GM12878 (cell line): ENCODE results near the gene GZMM. TPM values are rescaled to one million over a fixed set of nuclear protein-coding genes. Genes with fewer than 3 reads are reported as not detected.

ENCODE experiments used
- ATAC-seq: fragments of 200-7000 bp; cut with Tn5 transposase; 3 replicates; pipeline ENCODE4 v1.9.1; 2020; ENCODE audit warnings: mild to moderate bottlenecking, moderate library complexity
- BruUV-seq: library from RNA; stranded (reverse); fragments of 400-500 nt; replicated peaks from 2 replicates; lab custom pipeline; 2021; lab: Mats Ljungman, UMichigan
- CTCF ChIA-PET: fragments of 300-600 bp; sonication (Branson Sonifier 250); formaldehyde crosslinking; extraction: SDS; loops from one replicate; lab custom pipeline; 2021; ENCODE audit warnings: inconsistent platforms; lab: Yijun Ruan, JAX
- POLR2A ChIA-PET: fragments of 350-600 bp; formaldehyde crosslinking; extraction: SDS; loops from one replicate; lab custom pipeline; 2021; ENCODE audit warnings: inconsistent platforms; lab: Charles Lee
- RAD21 ChIA-PET: fragments of 300-600 bp; sonication (Branson Sonifier 250); formaldehyde crosslinking; loops from one replicate; lab custom pipeline; 2023; ENCODE audit warnings: antibody characterized with exemption; ENCODE audit not compliant: unreplicated experiment; lab: Charles Lee
- SMC1A ChIA-PET: fragments of 300-600 bp; sonication (Branson Sonifier 250); formaldehyde crosslinking; loops from one replicate; lab custom pipeline; 2023; ENCODE audit not compliant: unreplicated experiment, uncharacterized antibody; lab: Charles Lee
- DNase-seq: peaks from one replicate; pipeline ENCODE4 v3.0.0-alpha.2; 2011; ENCODE audit warnings: low read depth, low spot score
- FAIRE-seq: peaks from 3 replicates; lab custom pipeline; 2011; peaks lifted over from hg19 to GRCh38; lab: Jason Lieb, UNC
- H2AFZ ChIP-seq: 2 replicates; pipeline ENCODE4 v1.6.0; 2011; ENCODE audit warnings: low read depth, low read length, control low read depth; ENCODE audit not compliant: control insufficient read depth
- H3K27ac ChIP-seq: 2 replicates; pipeline ENCODE4 v1.5.1; 2011; ENCODE audit warnings: control low read depth; ENCODE audit not compliant: control insufficient read depth, insufficient read depth
- H3K27me3 ChIP-seq, 2 experiments: replicated peaks in 1 of 2; 2 replicates each; pipeline versions ENCODE4 v1.6.0 to v1.6.1; 2011; ENCODE audit warnings: low read length in 1 of 2; ENCODE audit not compliant: control insufficient read depth in 2 of 2, insufficient read depth in 2 of 2
- H3K36me3 ChIP-seq, 2 experiments: 2 replicates each; pipeline ENCODE4 v1.5.1; 2011; ENCODE audit warnings: low read length in 1 of 2; ENCODE audit not compliant: control insufficient read depth in 2 of 2, insufficient read depth in 2 of 2
- H3K4me1 ChIP-seq: 2 replicates; pipeline ENCODE4 v1.6.1; 2011; ENCODE audit warnings: mild to moderate bottlenecking, low read length, moderate library complexity, mixed read lengths; ENCODE audit not compliant: control insufficient read depth, insufficient read depth
- H3K4me2 ChIP-seq: 2 replicates; pipeline ENCODE4 v1.6.0; 2011; ENCODE audit warnings: control low read depth; ENCODE audit not compliant: control insufficient read depth, insufficient read depth
- H3K4me3 ChIP-seq: fragments of 200-600 bp; sonication (generic); 2 replicates; pipeline ENCODE4 v1.5.1; 2016
- H3K79me2 ChIP-seq: 2 replicates; pipeline ENCODE4 v1.6.0; 2011; ENCODE audit warnings: low read length; ENCODE audit not compliant: control insufficient read depth, insufficient read depth
- H3K9ac ChIP-seq: 2 replicates; pipeline ENCODE4 v1.8.0; 2011; ENCODE audit warnings: low read length, control low read depth, mixed read lengths; ENCODE audit not compliant: control insufficient read depth, insufficient read depth
- H3K9me3 ChIP-seq: replicated peaks from 3 replicates; pipeline ENCODE4 v1.5.1; 2011; ENCODE audit warnings: mild to moderate bottlenecking, low read length; ENCODE audit not compliant: control insufficient read depth, insufficient read depth
- H4K20me1 ChIP-seq: 2 replicates; pipeline ENCODE4 v1.6.0; 2011; ENCODE audit not compliant: control insufficient read depth, insufficient read depth
- ATF7 ChIP-seq: fragments of 450-650 bp; IDR thresholded peaks from 2 replicates; pipeline ENCODE4 v1.6.1; 2016; ENCODE audit warnings: low read depth, mild to moderate bottlenecking
- CREM ChIP-seq: IDR thresholded peaks from 2 replicates; pipeline ENCODE4 v1.6.1; 2014; ENCODE audit warnings: antibody characterized with exemption, low read depth
- EED ChIP-seq: sonication (generic); IDR thresholded peaks from 2 replicates; pipeline ENCODE4 v1.6.1; 2016; ENCODE audit warnings: antibody characterized with exemption, low read depth
- HDGF ChIP-seq: fragments of 450-650 bp; IDR thresholded peaks from 2 replicates; pipeline ENCODE4 v1.6.1; 2016; ENCODE audit warnings: antibody characterized with exemption
- IKZF1 ChIP-seq: fragments of 450-650 bp; conservative IDR thresholded peaks from 2 replicates; pipeline ENCODE4 v1.6.1; 2017; ENCODE audit warnings: antibody characterized with exemption, mild to moderate bottlenecking
- JUNB ChIP-seq: IDR thresholded peaks from 2 replicates; pipeline ENCODE4 v1.6.1; 2016; ENCODE audit warnings: antibody characterized with exemption, mild to moderate bottlenecking
- PML ChIP-seq: IDR thresholded peaks from 2 replicates; pipeline ENCODE4 v1.6.1; 2012; ENCODE audit warnings: low read length, inconsistent platforms
- POLR2A ChIP-seq: IDR thresholded peaks from 2 replicates; pipeline ENCODE4 v1.6.1; 2011; ENCODE audit warnings: low read depth, mild to moderate bottlenecking, low read length
- POLR2AphosphoS5 ChIP-seq: IDR thresholded peaks from 2 replicates; pipeline ENCODE4 v1.6.1; 2011; ENCODE audit warnings: mild to moderate bottlenecking, low read length, inconsistent platforms
- RAD51 ChIP-seq: fragments of 450-650 bp; IDR thresholded peaks from 2 replicates; pipeline ENCODE4 v1.6.1; 2016; ENCODE audit warnings: moderate library complexity, mild to moderate bottlenecking, inconsistent platforms
- SIN3A ChIP-seq: IDR thresholded peaks from 2 replicates; pipeline ENCODE4 v1.6.1; 2012; ENCODE audit warnings: low read depth, low read length, improper control_type of control experiment
- SIX5 ChIP-seq: IDR thresholded peaks from 2 replicates; pipeline ENCODE4 v1.6.1; 2011; ENCODE audit warnings: mild to moderate bottlenecking, low read depth, low read length, moderate library complexity; ENCODE audit not compliant: severe bottlenecking
- TAF1 ChIP-seq: IDR thresholded peaks from 2 replicates; pipeline ENCODE4 v1.6.1; 2011; ENCODE audit warnings: mild to moderate bottlenecking, low read depth, low read length, borderline replicate concordance
- TARDBP ChIP-seq: IDR thresholded peaks from 2 replicates; pipeline ENCODE4 v1.6.1; 2016; ENCODE audit warnings: borderline replicate concordance
- WRNIP1 ChIP-seq: IDR thresholded peaks from 2 replicates; pipeline ENCODE4 v1.6.1; 2011; ENCODE audit warnings: low read depth, low read length, improper control_type of control experiment, borderline replicate concordance
- whole genome bisulfite sequencing: methylation state at CpG from one replicate; pipeline ENCODE4 v1.1.6; 2016; ENCODE audit warnings: low lambda C conversion rate; ENCODE audit not compliant: insufficient replicate concordance, insufficient coverage; ENCODE audit errors: missing lambda C conversion rate; 5-methylcytosine and 5-hydroxymethylcytosine counted together
- in situ Hi-C: fragments of 300-500 bp; cut with MboI; formaldehyde crosslinking; loops from 9 replicates; pipeline ENCODE4 v1.14.3; 2018; ENCODE audit warnings: mixed read lengths
- intact Hi-C: fragments of 100-400 bp; cut with micrococcal nuclease; formaldehyde crosslinking; loops from one replicate; pipeline ENCODE4 v1.14.2; 2022; ENCODE audit not compliant: unreplicated experiment
- polyA plus RNA-seq, 11 experiments: library from polyadenylated mRNA; depleted of rRNA in 4 of 11; unstranded in 6 of 11; stranded (reverse) in 5 of 11; fragments of >200 nt; fragmentation: Nextera tagmentation in 4 of 11; fragmentation: Illumina TruSeq in 1 of 11; extraction: Ambion mirVana in 4 of 11; extraction: Trizol in 1 of 11; gene quantifications; 1 replicate in 1 of 11; 2 replicates in 10 of 11; pipeline versions ENCODE4 v1.2.1 to v1.2.3, GENCODE V29; 2011 to 2016; ENCODE audit warnings: inconsistent platforms in 2 of 11, missing spikeins in 2 of 11, low read depth in 1 of 11
- total RNA-seq, 4 experiments: library from RNA; depleted of rRNA in 3 of 4; stranded (reverse); fragments of >200 nt in 3 of 4; fragmentation: Illumina TruSeq in 1 of 4; extraction: Trizol in 1 of 4; gene quantifications; 2 replicates each; pipeline versions ENCODE4 v1.2.1 to v1.2.3, GENCODE V29; 2013 to 2021
- TF ChIP-seq, protein P1 (sequence below): fragments of 450-650 bp; IDR thresholded peaks from 2 replicates; pipeline ENCODE4 v1.6.1; 2017; ENCODE audit warnings: mild to moderate bottlenecking
- TF ChIP-seq, protein P2 (sequence below): fragments of 150-350 bp; IDR thresholded peaks from 2 replicates; pipeline ENCODE4 v1.6.1; 2014; ENCODE audit warnings: mild to moderate bottlenecking, low read depth, low read length
- TF ChIP-seq, protein P3 (sequence below): fragments of 450-650 bp; formaldehyde crosslinking; IDR thresholded peaks from 2 replicates; pipeline ENCODE4 v1.4.0; 2020; ENCODE audit warnings: mild to moderate bottlenecking, moderate library complexity

GZMM gene
- total and polyA plus RNA-seq, 10 of the 15 experiments (the other 5 are each of a cell fraction or from before 2014, with no cell fraction given) = 0.09 to 0.48 (median 0.23) TPM; not detected in 7

DNA sequence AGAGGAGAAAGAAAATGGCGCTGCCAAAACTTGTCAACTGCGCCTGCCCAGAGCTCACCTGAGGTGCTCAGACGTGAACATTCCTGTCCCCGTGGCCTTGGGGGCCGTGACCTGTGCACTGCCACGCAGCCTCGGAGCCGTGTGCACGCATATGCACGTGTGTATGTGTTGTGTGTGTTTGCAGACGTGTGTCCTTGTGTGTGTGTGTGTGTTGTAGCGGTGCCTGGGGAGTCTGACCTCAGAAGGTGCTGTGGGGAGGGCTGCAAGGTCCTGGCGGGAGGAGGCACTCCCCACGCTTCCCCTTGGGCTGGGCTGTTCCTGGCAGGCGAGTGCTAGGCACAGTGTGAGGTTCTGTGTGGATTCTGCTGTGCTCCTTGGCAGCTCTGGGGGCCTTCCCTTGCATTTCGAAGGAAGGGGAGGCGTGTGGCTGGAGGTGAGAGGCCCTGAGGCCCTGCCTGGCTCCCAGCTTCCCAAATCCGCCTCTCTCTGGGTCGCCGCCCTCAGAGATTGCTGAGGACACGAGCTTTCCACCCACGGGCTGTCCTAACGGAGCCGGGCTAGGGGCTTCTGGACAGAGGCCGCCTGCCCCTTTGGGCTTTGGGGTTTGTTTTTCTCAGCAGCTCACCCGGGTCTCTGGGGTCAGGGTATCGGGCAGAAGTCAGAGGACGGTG is 33.0 kb downstream of the GZMM start:
- H4K20me1 ChIP-seq = 0 out of 2 replicates have a peak, but pooled peaks cover 5% of the 10 kb centered on the region
- TF ChIP-seq PML = no peak
- TF ChIP-seq TAF1 = no peak
- no peak for TF ChIP-seq WRNIP1
- TF ChIP-seq RAD51 = no peak
- no peak for TF ChIP-seq IKZF1
- no peak for TF ChIP-seq CREM
- no peak for TF ChIP-seq JUNB
- TF ChIP-seq SIN3A = no peak
- 0 out of 2 replicates have a peak, but pooled peaks have one; percentile 23 for TF ChIP-seq HDGF
- TF ChIP-seq, protein P1, sequence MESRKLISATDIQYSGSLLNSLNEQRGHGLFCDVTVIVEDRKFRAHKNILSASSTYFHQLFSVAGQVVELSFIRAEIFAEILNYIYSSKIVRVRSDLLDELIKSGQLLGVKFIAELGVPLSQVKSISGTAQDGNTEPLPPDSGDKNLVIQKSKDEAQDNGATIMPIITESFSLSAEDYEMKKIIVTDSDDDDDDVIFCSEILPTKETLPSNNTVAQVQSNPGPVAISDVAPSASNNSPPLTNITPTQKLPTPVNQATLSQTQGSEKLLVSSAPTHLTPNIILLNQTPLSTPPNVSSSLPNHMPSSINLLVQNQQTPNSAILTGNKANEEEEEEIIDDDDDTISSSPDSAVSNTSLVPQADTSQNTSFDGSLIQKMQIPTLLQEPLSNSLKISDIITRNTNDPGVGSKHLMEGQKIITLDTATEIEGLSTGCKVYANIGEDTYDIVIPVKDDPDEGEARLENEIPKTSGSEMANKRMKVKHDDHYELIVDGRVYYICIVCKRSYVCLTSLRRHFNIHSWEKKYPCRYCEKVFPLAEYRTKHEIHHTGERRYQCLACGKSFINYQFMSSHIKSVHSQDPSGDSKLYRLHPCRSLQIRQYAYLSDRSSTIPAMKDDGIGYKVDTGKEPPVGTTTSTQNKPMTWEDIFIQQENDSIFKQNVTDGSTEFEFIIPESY = peak; percentile 85
- TF ChIP-seq ATF7 = no peak
- peak; percentile 40; the same call in 1 of the 2 replicates for TF ChIP-seq POLR2AphosphoS5
- TF ChIP-seq, protein P2, sequence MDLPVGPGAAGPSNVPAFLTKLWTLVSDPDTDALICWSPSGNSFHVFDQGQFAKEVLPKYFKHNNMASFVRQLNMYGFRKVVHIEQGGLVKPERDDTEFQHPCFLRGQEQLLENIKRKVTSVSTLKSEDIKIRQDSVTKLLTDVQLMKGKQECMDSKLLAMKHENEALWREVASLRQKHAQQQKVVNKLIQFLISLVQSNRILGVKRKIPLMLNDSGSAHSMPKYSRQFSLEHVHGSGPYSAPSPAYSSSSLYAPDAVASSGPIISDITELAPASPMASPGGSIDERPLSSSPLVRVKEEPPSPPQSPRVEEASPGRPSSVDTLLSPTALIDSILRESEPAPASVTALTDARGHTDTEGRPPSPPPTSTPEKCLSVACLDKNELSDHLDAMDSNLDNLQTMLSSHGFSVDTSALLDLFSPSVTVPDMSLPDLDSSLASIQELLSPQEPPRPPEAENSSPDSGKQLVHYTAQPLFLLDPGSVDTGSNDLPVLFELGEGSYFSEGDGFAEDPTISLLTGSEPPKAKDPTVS = no peak
- peak; percentile 36; the same call in 1 of the 2 replicates for TF ChIP-seq POLR2A
- TF ChIP-seq TARDBP = no peak
- TF ChIP-seq SIX5 = no peak
- no peak for TF ChIP-seq EED
- TF ChIP-seq, protein P3, sequence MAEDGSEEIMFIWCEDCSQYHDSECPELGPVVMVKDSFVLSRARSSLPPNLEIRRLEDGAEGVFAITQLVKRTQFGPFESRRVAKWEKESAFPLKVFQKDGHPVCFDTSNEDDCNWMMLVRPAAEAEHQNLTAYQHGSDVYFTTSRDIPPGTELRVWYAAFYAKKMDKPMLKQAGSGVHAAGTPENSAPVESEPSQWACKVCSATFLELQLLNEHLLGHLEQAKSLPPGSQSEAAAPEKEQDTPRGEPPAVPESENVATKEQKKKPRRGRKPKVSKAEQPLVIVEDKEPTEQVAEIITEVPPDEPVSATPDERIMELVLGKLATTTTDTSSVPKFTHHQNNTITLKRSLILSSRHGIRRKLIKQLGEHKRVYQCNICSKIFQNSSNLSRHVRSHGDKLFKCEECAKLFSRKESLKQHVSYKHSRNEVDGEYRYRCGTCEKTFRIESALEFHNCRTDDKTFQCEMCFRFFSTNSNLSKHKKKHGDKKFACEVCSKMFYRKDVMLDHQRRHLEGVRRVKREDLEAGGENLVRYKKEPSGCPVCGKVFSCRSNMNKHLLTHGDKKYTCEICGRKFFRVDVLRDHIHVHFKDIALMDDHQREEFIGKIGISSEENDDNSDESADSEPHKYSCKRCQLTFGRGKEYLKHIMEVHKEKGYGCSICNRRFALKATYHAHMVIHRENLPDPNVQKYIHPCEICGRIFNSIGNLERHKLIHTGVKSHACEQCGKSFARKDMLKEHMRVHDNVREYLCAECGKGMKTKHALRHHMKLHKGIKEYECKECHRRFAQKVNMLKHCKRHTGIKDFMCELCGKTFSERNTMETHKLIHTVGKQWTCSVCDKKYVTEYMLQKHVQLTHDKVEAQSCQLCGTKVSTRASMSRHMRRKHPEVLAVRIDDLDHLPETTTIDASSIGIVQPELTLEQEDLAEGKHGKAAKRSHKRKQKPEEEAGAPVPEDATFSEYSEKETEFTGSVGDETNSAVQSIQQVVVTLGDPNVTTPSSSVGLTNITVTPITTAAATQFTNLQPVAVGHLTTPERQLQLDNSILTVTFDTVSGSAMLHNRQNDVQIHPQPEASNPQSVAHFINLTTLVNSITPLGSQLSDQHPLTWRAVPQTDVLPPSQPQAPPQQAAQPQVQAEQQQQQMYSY (CRISPR knock-in tag) = no peak
- H2AFZ ChIP-seq = no peak overlapping the region
- in situ Hi-C loops = no loop called here
- peak overlapping the region; percentile 22; the same call in 1 of the 2 replicates for H3K4me2 ChIP-seq
- no TSS peak for BruUV-seq
- no peaks in the 10 kb centered on the region for H3K9me3 ChIP-seq
- 88% methylated on average over 28 of the region's 28 CpGs for whole genome bisulfite sequencing
- RAD21 ChIA-PET = no interaction called here
- intact Hi-C loops = no loop called here
- H3K36me3 ChIP-seq = peaks cover 0 to 38% of the 10 kb centered on the region in 2 experiments; a peak in 3 of 4 replicates
- H3K27ac ChIP-seq = no peak overlapping the region
- FAIRE-seq = no peak
- ATAC-seq = no peak
- peak overlapping the region; percentile 44; the same call in 1 of the 2 replicates for H3K4me3 ChIP-seq
- CTCF ChIA-PET = interaction anchor here (0.7 to 1.3 kb wide), 2 partner anchors 10 to 45 kb away, joined by 4 to 8 read pairs; partner anchors contain the start of gene CDC34
- SMC1A ChIA-PET = no interaction called here
- no peak overlapping the region for H3K9ac ChIP-seq
- DNase-seq = no peak
- H3K27me3 ChIP-seq = no peaks in the 10 kb centered on the region
- peaks cover 64% of the 10 kb centered on the region for H3K79me2 ChIP-seq
- peaks cover 3% of the 10 kb centered on the region; the same call in 1 of the 2 replicates for H3K4me1 ChIP-seq
- POLR2A ChIA-PET = interaction anchor here (1.1 kb wide), 1 partner anchor 46 kb away, joined by 3 read pairs; no protein-coding TSS in a partner anchor
